ENCODE measurements around the gene TNFAIP8L3. TPM values are rescaled to one million over a fixed set of nuclear protein-coding genes. Genes with fewer than 3 reads are reported as not detected.
"Not testable (repeated sequence)": the region's sequence is repeated elsewhere in the genome, so short reads cannot be mapped to it uniquely, and the experiment has no call there.

TNFAIP8L3 gene
- total RNA-seq, 4 donors from 2014 or later, result 0.75 to 4.9 (median 4.2) TPM

DNA sequence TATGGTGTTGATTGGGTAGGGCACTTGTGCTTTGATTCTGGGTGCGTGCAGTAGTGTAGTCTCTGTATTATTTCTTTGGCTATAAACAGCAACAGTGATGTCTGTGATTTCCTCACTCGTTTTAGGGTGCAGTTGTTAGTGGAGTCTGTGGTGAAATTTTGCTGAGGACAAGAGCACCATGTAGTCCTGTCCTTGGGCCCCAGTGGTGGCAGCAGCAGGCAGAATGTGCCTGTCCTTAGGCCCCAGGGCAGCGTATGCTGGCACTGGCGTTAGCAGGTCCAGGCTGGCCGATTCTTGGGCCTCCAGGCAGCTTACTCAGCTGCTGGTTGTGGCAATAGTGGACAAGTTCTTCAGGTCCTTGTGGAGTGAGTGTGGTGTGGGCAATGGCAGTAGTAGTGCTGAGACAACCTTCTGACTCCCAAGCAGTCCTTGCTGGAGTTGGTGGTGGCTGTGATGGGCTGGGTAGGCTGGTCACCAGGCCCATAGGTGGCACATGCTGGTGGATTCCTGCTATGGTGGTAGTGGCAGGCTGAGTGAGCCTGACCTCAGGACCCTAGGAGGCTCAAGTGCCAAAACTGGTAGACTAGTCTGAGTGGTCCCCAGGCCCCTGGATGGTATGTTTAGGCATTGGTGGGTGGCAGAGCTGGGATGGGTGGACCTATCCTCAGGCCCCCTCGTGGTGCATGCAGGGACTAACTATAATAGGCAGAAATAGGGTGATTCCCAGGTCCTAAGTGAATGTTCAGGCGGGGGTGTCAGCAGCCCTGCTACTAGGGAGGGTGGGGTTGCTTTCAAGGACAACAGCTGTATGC, 56.3 kb downstream of the TNFAIP8L3 start:
- no peak for ATAC-seq
- TF ChIP-seq, protein P1, sequence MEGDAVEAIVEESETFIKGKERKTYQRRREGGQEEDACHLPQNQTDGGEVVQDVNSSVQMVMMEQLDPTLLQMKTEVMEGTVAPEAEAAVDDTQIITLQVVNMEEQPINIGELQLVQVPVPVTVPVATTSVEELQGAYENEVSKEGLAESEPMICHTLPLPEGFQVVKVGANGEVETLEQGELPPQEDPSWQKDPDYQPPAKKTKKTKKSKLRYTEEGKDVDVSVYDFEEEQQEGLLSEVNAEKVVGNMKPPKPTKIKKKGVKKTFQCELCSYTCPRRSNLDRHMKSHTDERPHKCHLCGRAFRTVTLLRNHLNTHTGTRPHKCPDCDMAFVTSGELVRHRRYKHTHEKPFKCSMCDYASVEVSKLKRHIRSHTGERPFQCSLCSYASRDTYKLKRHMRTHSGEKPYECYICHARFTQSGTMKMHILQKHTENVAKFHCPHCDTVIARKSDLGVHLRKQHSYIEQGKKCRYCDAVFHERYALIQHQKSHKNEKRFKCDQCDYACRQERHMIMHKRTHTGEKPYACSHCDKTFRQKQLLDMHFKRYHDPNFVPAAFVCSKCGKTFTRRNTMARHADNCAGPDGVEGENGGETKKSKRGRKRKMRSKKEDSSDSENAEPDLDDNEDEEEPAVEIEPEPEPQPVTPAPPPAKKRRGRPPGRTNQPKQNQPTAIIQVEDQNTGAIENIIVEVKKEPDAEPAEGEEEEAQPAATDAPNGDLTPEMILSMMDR (IDR thresholded peaks at IDR 0.05 in 4 of 5, conservative IDR thresholded peaks at IDR 0.05 in 1 of 5), result no peak
- no peak for TF ChIP-seq POLR2A (IDR thresholded peaks at IDR 0.05)
- intact Hi-C loops (cut with DNase I; ENCODE audit: low total_unique reads), result no loop called here

DNA sequence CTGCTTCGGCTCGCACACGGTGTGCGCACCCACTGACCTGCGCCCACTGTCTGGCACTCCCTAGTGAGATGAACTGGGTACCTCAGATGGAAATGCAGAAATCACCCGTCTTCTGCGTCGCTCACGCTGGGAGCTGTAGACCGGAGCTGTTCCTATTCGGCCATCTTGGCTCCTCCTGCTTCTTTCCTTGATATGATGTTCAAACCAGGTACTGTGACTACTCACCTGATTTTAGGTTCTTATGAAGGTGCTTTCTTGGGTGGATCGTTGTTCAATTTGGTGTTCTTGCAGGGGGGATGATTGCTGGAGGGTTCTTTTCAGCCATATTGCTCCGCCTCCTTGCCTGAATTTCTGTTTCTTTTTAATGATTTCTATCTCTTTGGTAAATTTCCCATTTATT, 57.2 kb downstream of the TNFAIP8L3 start:
- not testable (repeated sequence) for H3K9me3 ChIP-seq

More for the DNA sequence above, 56.3 kb downstream of the TNFAIP8L3 start:
- DNase-seq, result no peak
- no peaks in the 10 kb centered on the region for H3K4me1 ChIP-seq
- H3K27ac ChIP-seq, result no peak overlapping the region
- no peak overlapping the region for H3K4me3 ChIP-seq
- no peaks in the 10 kb centered on the region for H3K9me3 ChIP-seq
- in situ Hi-C loops (cut with MboI; ENCODE audit: low sequenced_read_pairs in 4 of 4), result no loop called here
- H3K27me3 ChIP-seq, result no peaks in the 10 kb centered on the region
- H3K36me3 ChIP-seq, result no peaks in the 10 kb centered on the region

DNA sequence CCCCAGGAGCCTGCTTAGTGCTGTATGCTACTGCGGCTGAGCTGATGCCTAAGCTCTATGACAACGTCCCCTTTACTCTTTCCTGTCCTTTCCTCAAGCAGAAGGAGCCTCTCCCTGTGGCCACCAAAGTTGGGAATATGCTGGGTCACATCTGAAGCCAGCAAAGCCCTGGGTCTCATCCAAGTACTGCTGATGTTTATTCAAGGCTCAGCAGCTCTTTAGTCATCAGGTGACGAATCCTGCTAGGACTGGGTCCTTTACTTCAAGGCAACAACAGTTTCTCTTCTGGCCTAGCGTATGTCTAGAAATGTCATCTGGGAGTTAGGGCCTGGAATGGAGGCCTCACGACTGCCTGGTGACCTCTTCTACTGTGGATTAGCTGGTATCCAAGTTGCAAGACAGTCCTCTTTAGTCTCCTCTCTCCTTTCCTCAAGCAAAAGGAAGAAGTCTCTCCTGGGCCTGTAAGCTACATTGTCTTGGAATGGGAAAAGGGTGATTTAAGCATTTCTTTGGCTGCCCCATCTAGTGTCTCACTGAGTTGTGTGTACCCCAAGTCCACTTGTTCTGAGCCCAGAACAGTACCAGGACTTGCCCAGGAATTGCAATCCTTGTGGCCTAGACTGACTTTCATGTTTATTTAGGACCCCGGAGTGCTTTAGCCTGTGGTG, 63.9 kb downstream of the TNFAIP8L3 start:
- ATAC-seq (peak in 1 of 2 donors; percentile 65), DNase-seq (no peak)
- intact Hi-C loops (cut with DNase I; ENCODE audit: low total_unique reads), result no loop called here
- Histone ChIP-seq H3K27ac (no peak overlapping the region), H3K9me3 (no peaks in the 10 kb centered on the region), H3K4me1 (no peaks in the 10 kb centered on the region), H3K36me3 (no peaks in the 10 kb centered on the region), H3K27me3 (no peaks in the 10 kb centered on the region), H3K4me3 (no peak overlapping the region)
- no peak for TF ChIP-seq POLR2A (IDR thresholded peaks at IDR 0.05)
- TF ChIP-seq, protein P1 (IDR thresholded peaks at IDR 0.05 in 4 of 5, conservative IDR thresholded peaks at IDR 0.05 in 1 of 5), result no peak
- in situ Hi-C loops (cut with MboI; ENCODE audit: low sequenced_read_pairs in 4 of 4), result no loop called here

More for the DNA sequence above, 57.2 kb downstream of the TNFAIP8L3 start:
- H3K4me1 ChIP-seq; ATAC-seq; DNase-seq; intact Hi-C loops (cut with DNase I; ENCODE audit: low total_unique reads); H3K27me3 ChIP-seq; H3K36me3 ChIP-seq; H3K27ac ChIP-seq; H3K4me3 ChIP-seq; in situ Hi-C loops (cut with MboI; ENCODE audit: low sequenced_read_pairs in 4 of 4): not testable (repeated sequence)

DNA sequence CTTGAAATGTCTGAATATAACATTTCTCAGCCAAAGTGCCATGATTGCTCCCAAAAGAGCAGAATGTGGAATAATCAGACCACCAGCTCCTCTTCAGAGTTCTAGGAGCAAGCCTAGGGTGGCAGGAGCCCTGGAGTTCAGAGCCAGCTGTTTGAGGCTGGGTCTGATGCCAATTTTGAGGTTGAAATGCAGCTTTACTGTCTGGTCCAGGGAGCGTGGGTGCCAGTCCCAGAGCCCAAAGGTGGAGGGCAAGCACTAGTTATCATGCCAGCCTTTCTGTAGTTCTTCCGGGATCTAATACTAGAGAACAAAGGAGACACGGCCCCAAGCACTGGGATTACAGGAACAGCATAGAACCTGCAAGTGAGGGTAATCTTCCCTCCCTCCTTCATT, 69.3 kb downstream of the TNFAIP8L3 start:
- no peak for DNase-seq
- Histone ChIP-seq H3K27ac (peak overlapping the region in 1 of 4 donors; percentile 30), H3K27me3 (no peaks in the 10 kb centered on the region), H3K9me3 (no peaks in the 10 kb centered on the region), H3K36me3 (no peaks in the 10 kb centered on the region), H3K4me1 (peaks cover 0 to 11% of the 10 kb centered on the region in 2 donors), H3K4me3 (no peak overlapping the region)
- ATAC-seq, result peak in 1 of 2 donors; percentile 35
- TF ChIP-seq, protein P1 (IDR thresholded peaks at IDR 0.05 in 4 of 5, conservative IDR thresholded peaks at IDR 0.05 in 1 of 5), result no peak
- no peak for TF ChIP-seq POLR2A (IDR thresholded peaks at IDR 0.05)
- in situ Hi-C loops (cut with MboI; ENCODE audit: low sequenced_read_pairs in 4 of 4) (no loop called here), intact Hi-C loops (cut with DNase I; ENCODE audit: low total_unique reads) (no loop called here)
